ENCODE results near the gene NFATC1. TPM values are rescaled to one million over a fixed set of nuclear protein-coding genes. Genes with fewer than 3 reads are reported as not detected.

Gene NFATC1
- total RNA-seq, 2 donors from 2014 or later: 1.6 to 4.3 TPM

DNA sequence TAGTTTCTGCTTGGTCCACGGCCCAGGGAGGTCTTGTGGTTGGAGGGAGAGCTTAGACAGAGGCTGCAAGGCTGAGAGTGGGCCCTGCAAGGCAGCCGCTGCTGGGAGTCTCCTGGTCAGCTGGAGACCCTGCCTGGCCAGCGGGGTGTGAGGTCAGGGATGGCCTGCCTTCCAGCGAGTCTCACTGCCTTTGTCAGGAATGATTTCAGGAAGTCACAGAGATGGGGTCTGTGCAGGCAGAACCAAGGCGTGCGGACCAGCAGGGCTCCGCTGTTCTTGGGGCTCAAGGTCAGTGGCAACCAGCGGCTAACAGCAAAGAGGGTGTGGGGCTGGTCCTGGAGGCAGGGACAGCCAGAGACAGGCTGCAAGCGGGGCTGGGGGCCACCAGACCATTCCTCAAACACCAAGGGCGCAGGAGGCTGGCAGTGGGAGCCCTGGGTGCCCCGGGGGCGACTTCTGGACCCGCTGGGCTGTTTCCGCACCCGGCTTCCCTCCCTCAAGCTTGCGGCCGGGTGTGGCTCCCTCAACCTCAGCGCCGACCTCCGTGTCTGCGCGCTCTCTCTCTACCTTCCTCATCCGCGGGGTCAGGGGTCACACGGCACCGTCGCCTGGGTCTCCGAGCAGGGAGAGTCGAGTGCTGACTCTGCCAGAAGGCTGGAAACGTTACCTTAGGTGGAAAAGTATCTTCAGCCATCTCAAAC is 159.4 kb downstream of the NFATC1 start:
- DNase-seq: no peak
- H3K4me1 ChIP-seq: no peaks in the 10 kb centered on the region
- no peaks in the 10 kb centered on the region for H3K27me3 ChIP-seq
- H3K9ac ChIP-seq (ENCODE audit: low read depth in 2 of 2, low read length in 2 of 2): no peak overlapping the region
- TF ChIP-seq, protein P1, sequence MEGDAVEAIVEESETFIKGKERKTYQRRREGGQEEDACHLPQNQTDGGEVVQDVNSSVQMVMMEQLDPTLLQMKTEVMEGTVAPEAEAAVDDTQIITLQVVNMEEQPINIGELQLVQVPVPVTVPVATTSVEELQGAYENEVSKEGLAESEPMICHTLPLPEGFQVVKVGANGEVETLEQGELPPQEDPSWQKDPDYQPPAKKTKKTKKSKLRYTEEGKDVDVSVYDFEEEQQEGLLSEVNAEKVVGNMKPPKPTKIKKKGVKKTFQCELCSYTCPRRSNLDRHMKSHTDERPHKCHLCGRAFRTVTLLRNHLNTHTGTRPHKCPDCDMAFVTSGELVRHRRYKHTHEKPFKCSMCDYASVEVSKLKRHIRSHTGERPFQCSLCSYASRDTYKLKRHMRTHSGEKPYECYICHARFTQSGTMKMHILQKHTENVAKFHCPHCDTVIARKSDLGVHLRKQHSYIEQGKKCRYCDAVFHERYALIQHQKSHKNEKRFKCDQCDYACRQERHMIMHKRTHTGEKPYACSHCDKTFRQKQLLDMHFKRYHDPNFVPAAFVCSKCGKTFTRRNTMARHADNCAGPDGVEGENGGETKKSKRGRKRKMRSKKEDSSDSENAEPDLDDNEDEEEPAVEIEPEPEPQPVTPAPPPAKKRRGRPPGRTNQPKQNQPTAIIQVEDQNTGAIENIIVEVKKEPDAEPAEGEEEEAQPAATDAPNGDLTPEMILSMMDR (IDR thresholded peaks at IDR 0.05): no peak
- no peak overlapping the region for H3K27ac ChIP-seq
- no peaks in the 10 kb centered on the region for H3K36me3 ChIP-seq
- intact Hi-C loops (cut with DNase I): no loop called here
- H3K4me3 ChIP-seq: no peak overlapping the region
- H3K9me3 ChIP-seq: no peaks in the 10 kb centered on the region

DNA sequence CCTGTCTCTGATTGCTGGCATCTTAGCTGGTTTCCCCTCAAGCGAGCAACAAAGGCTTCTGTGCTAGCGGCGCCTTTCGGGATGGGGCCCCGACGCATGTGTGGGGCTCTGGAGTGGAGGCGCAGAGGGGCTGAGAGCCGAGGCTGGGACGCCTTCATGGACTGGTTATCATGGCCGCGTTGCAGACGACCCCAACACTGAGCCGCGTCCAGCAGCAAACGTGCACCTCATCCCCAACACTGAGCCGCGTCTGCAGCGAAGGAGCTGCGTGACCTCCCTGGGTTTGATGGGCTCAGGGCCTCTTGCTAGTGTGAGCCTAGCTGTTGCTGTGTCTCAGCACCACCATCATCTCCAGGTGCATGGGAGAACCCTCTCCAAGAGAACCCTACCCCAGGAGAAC is 160.2 kb downstream of the NFATC1 start:
- H3K9ac ChIP-seq (ENCODE audit: low read depth in 2 of 2, low read length in 2 of 2): no peak overlapping the region
- TF ChIP-seq, protein P1 (IDR thresholded peaks at IDR 0.05): no peak
- no peak for DNase-seq
- H3K36me3 ChIP-seq: no peaks in the 10 kb centered on the region
- no peaks in the 10 kb centered on the region for H3K4me1 ChIP-seq
- no peaks in the 10 kb centered on the region for H3K27me3 ChIP-seq
- intact Hi-C loops (cut with DNase I): no loop called here
- no peak overlapping the region for H3K4me3 ChIP-seq
- H3K27ac ChIP-seq: no peak overlapping the region
- H3K9me3 ChIP-seq: no peaks in the 10 kb centered on the region

DNA sequence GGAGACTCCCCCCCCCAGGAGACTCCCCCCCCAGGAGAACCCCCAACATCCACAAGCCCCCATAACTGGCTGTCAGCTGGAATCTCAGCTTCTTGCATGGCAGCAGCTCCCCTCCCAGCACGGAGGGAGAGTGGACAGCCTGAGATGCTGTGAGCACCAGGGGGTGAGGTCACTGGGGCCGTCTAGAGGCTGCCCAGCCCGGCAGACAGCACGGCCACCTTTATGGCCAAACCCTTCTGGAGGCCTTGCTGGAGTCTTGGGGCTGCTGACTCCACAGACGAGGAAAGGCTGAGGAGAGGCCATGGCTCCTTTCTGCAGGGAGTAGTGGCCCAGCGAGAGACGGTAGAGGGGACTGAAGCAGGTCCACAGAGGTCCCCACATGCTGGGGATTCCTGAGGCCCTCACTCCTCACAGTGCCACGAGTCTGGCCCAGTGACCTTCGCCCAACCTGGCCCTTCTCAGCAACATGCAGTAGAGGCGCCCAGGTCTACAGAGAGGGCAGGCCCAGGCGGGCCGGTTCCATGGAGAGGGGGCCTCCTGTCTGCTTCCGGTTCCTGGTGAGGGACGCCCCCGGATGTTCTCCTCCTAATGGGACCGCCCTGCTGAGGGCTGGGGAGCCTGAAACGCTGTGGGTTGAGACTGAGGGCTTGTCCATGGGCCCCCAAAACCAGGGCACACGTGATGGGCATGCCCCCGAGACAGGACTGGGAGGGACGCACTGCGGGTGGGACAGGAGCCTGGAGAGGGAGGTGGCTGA is 161.3 kb downstream of the NFATC1 start:
- no peaks in the 10 kb centered on the region for H3K36me3 ChIP-seq
- TF ChIP-seq, protein P1 (IDR thresholded peaks at IDR 0.05): no peak

DNA sequence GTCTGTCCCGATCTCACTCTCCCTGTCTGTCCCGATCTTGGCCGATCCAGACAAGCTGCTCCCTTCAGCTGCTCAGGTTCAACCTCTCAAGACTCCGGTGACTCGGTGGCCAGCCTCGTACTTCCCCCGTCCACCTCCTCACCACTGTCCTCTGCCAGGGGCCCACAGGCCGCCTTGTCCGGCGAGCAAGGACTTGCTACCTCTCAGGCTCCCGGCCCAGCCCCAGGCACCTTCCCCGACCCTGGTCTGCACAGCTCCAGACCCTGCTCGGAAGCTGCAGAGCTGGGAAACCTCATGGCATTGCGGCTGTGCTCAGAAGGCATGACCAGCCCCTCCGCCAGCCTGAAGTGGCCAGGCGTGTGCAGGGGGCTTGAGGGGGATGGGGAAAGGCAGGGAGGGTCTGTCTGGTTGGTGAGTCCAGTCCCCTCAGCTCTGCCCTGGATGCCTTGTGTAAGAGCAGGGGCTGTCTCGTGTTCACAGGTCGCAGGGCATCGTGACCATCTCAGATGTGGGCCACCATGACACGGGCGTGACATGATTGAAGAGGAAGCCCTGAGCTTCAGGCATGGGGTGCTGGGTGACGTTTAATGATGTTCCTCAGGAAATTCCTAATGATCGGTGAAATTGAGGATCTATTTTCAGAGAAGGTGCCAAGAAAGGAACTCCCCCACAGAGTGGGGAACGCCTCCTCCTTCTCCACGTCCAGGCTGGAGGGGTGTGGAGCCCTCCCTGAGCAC is 162.6 kb downstream of the NFATC1 start:
- Histone ChIP-seq H3K4me3 (no peak overlapping the region), H3K27me3 (no peaks in the 10 kb centered on the region), H3K9me3 (no peaks in the 10 kb centered on the region), H3K9ac (ENCODE audit: low read depth in 2 of 2, low read length in 2 of 2) (no peak overlapping the region), H3K36me3 (no peaks in the 10 kb centered on the region), H3K4me1 (no peaks in the 10 kb centered on the region), H3K27ac (no peak overlapping the region)
- TF ChIP-seq, protein P1 (IDR thresholded peaks at IDR 0.05): no peak
- DNase-seq: no peak
- intact Hi-C loops (cut with DNase I): no loop called here

More for the DNA sequence above, 161.3 kb downstream of the NFATC1 start:
- Histone ChIP-seq H3K27me3 (no peaks in the 10 kb centered on the region), H3K4me1 (no peaks in the 10 kb centered on the region), H3K9me3 (no peaks in the 10 kb centered on the region), H3K9ac (ENCODE audit: low read depth in 2 of 2, low read length in 2 of 2) (no peak overlapping the region), H3K27ac (no peak overlapping the region), H3K4me3 (no peak overlapping the region)
- intact Hi-C loops (cut with DNase I): no loop called here
- DNase-seq: no peak

DNA sequence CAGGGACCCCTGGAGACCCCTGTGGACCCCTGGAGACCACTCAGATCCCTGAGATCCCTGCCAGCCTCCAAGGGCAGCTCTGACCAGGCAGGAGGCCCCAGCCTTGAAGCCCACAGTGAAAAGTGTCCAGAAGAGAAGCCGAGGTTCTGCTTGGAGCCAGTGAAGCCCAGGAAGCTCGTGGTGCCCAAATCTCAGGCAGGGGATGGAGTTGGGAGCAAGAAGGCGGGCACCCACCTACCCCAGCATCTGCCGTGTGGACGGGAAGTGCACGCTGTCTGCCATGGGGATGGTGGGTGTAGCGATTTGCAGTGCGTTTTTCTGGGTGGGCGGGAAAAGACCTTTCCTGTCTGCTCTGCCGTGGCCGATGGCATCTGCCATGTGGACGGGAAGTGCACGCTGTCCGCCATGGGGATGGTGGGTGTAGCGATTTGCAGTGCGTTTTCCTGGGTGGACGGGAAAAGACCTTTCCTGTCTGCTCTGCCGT is 163.2 kb downstream of the NFATC1 start:
- DNase-seq: no peak

More for the DNA sequence above, 163.2 kb downstream of the NFATC1 start:
- no peak overlapping the region for H3K4me3 ChIP-seq
- H3K9me3 ChIP-seq: no peaks in the 10 kb centered on the region
- intact Hi-C loops (cut with DNase I): no loop called here
- no peak overlapping the region for H3K9ac ChIP-seq (ENCODE audit: low read depth in 2 of 2, low read length in 2 of 2)
- no peaks in the 10 kb centered on the region for H3K4me1 ChIP-seq
- H3K27ac ChIP-seq: no peak overlapping the region
- H3K27me3 ChIP-seq: no peaks in the 10 kb centered on the region
- TF ChIP-seq, protein P1 (IDR thresholded peaks at IDR 0.05): no peak
- no peaks in the 10 kb centered on the region for H3K36me3 ChIP-seq
